NCI-H69 (cell line): Measurements from ENCODE around the gene HIP1.
"Not testable (repeated sequence)": the region's sequence is repeated elsewhere in the genome, so short reads cannot be mapped to it uniquely, and the experiment has no call there.

Experiments
- DNase-seq: peaks from one replicate; lab custom pipeline; 2025; lab: John Stamatoyannopoulos, UW

HIP1 gene

DNA sequence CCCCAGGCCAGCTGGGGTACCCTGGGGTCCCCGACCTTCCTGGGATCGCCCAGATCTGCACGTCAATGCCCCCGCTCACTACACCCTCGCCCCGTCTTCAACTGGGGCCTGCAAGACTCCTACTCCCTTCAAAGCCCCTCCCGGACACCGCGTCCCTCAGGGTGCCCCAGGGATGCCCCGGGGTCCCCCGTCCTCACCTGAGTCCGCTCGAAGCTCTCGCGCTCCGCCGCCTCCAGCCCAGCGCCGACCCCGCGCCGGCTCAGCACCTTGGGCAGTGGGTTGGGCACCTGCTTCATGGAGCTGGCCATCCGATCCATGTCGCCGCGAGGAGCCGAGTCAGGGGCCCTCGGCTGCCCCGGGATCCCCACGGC is at the start of gene HIP1:
Gene HIP1, minus strand, starts transcription at position 338 of the 371 bp plus-strand sequence. Its CDS starts 21 bp downstream, at position 317.
- DNase-seq: no peak

DNA sequence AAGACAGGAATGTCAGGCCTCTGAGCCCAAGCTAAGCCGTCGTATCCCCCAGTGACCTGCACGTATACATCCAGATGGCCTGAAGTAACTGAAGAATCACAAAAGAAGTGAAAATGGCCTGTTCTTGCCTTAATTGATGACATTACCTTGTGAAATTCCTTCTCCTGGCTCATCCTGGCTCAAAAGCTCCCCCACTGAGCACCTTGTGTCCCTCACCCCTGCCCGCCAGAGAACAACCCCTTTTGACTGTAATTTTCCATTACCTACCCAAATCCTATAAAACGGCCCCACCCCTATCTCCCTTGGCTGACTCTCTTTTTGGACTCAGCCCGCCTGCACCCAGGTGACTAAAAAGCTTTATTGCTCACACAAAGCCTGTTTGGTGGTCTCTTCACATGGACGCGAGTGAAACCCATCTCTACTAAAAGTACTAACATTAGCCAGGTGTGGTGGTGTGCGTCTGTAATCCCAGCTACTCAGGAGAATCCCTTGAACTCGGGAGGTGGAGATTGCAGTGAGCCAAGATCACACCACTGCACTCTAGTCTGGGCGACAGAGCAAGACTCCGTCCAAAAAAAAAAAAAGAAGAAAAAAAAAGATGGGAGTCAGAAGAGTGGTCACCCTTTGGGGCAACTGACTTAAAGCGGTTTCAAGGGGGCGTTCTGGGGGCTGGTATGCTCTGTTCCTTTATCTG is 49.6 kb upstream of the HIP1 start:
- DNase-seq: not testable (repeated sequence)

DNA sequence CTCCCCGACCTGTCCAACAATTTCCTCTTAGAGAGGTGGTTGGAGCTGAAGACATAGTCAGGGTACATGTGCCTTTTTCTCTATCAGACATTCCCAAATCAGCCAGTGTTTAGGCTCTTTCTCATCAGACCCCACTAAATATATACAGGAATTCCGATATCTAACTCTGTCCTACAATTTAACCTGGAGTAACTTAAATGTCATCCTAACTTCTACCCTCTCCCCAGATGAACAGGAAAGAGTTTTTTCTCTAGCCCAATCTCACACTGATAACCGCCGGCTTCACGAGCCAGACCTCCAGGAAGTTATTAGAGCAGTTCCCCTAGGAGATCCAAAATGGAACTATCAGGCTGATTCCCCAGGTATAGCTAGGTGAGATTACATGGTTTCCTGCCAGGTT is 44.3 kb upstream of the HIP1 start:
- DNase-seq: not testable (repeated sequence)

DNA sequence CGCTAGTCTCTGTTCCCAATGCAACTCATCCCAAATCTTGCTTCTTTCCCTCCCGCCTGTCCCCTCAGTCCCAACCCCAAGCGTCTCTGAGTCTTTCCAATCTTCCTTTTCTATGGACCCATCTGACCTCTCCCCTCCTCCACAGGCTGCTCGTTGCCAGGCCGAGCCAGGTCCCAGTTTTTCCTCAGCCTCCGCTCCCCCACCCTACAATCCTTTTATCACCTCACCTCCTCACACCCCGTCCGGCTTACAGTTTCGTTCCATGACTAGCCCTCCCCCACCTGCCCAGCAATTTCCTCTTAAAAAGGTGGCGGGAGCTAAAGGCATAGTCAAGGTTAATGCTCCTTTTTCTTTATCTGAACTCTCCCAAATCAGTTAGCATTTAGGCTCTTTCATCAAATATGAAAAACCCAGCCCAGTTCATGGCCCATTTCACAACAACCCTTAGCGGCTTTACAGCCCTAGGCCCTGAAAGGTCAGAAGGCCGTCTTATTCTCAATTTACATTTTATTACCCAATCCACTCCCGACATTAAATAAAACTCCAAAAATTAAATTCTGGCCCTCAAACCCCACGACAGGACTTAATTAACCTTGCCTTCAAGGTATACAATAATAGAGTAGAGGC is 42.0 kb upstream of the HIP1 start:
- not testable (repeated sequence) for DNase-seq

DNA sequence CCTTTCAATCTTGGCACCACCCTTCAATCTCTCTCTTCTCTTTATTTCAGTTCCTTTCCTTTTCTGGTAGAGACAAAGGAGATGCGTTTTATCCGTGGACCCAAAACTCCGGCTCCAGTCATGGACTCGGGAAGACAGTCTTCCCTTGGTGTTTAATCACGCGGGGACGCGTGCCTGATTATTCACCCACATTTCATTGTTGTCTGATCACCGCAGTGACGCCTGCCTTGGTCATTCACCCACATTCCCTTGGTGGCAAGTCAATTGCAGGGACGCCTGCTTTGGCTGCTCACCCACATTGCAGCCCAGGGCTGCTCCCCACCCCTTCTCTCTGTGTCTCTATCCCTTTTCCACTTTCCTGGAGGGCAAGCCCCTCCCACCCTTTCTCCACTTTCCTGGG is 40.8 kb upstream of the HIP1 start:
- DNase-seq: not testable (repeated sequence)

DNA sequence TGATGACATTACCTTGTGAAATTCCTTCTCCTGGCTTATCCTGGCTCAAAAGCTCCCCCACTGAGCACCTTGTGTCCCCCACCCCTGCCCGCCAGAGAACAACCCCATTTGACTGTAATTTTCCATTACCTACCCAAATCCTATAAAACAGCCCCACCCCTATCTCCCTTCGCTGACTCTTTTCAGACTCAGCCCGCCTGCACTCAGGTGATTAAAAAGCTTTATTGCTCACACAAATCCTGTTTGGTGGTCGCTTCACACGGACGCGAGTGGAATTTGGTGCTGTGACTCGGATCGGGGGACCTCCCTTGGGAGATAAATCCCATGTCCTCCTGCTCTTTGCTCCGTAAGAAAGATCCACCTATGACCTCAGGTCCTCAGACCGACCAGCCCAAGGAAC is 40.3 kb upstream of the HIP1 start:
- DNase-seq: not testable (repeated sequence)

DNA sequence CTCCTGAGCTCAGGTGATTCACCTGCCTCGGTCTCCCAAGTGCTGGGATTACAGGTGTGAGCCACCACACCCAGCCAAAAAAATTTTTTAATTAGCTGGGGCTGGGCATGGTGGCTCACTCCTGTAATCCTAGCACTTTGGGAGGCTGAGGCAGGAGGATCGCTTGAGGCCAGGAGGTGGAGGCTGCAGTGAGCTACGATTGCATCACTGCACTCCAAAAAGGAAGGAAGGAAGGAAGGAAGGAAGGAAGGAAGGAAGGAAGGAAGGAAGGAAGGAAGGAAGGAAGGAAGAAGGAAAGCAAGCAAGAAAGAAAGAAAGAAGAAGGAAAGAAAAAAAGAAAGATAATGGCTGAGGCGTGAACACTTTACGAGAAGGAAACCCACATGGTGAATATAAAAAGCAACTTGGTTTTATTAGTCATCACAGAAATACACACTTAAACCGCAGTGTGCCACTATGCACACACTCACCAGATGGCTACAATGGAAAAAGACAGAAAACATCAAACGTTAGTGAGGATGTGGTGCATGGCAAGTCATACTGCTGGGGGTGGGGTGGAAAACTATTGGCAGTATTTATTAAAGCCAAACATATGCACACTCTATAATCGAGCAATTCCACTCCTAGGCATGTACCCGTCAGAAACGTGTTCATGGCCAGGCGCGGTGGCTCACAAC is 37.7 kb upstream of the HIP1 start:
- no peak for DNase-seq

DNA sequence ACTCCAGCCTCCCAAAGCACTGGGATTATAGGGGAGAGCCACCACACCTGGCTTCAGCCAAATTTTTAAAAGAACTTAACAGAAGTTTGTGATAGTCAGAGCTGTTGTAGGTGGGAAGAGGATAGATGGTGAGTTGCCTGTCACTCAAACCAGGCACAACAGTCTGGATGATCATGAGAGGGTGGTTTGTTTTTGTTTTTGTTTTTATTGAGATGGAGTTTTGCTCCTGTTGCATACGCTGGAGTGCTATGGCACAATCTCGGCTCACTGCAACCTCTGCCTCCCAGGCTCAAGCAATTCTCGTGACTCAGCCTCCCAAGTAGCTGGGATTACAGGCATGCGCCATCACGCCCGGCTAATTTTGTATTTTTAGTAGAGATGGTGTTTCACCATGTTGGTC is 35.2 kb upstream of the HIP1 start:
- DNase-seq: not testable (repeated sequence)

DNA sequence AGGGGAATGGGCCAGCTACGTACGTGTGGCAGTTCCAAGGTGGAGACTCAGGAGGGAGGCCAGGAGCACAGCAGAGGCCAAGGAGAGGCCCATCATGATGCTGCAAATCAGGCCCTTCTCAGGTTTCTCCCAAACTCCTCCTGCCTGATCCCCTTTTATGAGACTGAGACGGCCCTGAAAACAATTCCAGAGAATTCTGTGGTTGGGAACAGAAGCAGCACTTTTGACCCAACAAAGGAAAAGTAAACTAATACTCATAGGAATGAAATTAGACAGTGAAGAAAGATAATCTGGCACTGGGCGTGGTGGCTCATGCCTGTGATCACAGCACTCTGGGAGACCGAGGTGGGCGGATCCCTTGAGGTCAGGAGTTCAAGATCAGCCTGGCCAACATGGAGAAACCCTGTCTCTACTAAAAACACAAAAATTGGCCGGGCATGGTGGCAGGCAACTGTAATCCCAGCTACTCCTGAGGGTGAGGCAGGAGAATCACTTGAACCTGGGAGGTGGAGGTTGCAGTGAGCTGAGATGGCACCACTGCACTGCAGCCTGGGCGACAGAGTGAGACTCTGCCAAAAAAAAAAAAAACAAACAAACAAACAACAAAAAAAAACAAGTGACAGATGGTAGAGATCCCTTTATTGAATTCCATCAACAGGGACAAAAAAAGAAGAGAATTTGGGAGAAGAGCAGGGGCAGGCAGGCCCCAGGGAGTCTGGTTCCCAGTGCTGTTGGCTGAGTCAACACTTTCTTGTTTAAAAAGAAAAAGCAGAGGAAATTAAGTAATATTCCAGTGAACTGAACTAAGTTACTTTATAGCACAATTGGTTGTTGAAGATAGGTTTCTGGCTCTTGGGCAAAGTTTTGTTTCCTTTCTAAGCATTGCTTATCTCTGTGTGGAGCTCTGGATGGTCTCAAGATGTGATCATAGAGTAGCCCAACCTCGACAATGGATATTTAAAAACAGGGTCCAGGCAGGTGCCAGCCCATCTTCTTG is 33.6 kb upstream of the HIP1 start, which contains the start of gene CCL26:
Gene CCL26, minus strand, starts transcription at position 131 of the 997 bp plus-strand sequence. Its CDS starts 35 bp downstream, at position 96.
- no peak for DNase-seq

DNA sequence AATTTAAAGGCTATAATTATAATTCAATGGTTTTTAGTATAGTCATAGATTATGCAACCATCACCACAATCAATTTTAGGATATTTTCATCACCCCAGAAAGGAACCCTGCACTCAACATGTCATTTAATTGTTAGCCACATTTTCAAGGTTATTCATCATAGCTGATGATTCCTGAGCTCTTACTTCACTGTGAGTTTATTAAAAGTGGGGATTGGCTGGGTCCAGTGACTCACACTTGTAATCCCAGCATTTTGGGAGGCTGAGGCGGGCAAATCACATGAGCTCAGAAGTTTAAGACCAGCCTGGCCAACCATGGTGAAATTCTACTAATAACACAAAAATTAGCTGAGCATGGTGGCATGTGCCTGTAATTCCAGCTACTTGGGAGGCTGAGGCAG is 32.5 kb upstream of the HIP1 start:
- no peak for DNase-seq

DNA sequence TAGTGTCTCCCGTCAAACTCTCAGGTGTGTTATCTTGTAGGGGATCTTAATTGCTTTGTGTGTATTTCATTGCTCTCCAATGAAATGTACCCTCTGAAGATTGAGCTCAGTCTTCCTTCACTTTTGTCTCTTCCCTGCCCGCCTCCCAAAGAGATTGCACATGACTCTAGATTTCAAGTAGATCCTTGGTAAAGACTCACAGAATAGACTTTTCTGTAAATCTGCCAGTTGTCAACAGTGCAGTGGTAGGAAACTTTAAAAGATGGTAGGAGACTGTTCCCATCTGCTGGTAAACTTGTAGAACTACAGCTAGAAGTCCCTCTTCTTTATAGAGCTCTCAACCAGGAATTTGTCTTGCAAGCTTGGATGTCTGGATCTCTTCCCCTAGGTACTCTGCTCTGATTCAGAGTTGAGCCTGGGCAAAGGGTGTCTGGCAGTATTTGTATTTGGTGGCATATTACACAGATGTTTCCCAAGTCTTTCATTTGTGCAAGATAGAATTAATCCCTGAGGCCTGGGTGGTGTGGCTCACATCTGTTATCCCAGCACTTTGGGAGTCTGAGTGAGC is 23.7 kb upstream of the HIP1 start:
- DNase-seq: peak; percentile 75

DNA sequence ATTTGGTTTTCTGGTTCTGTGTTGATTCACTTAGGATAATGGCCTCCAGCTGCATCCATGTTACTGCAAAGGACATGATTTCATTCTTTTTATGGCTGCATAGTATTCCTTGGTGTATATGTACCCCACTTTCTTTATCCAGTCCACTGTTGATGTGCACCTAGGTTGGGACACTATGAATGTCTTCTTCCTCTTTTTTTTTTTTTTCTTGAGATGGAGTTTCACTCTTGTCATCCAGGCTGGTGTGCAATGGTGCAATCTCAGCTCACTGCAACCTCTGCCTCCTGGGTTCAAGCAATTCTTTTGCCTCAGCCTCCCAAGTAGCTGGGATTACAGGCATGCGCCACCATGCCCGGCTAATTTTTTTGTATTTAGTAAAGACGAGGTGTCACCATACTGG is 23.1 kb upstream of the HIP1 start:
- DNase-seq: not testable (repeated sequence)

DNA sequence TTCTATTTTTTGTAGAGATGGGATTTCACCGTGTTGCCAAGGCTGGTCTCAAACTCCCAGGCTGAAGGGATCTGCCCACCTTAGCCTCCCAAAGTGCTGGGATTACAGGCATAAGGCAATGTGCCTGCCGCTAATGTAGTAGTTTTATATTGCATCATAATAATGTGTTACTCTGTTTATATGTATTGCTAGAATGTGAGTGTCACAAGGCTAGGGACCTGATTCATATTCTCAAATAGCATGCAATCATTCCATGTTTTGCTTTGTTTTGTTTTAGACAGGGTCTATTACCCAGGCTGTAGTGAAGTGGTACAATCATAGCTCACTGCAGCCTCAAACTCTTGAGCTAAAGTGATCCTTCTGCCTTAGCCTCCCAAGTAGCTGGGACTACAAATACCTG is 19.8 kb upstream of the HIP1 start:
- DNase-seq: no peak

DNA sequence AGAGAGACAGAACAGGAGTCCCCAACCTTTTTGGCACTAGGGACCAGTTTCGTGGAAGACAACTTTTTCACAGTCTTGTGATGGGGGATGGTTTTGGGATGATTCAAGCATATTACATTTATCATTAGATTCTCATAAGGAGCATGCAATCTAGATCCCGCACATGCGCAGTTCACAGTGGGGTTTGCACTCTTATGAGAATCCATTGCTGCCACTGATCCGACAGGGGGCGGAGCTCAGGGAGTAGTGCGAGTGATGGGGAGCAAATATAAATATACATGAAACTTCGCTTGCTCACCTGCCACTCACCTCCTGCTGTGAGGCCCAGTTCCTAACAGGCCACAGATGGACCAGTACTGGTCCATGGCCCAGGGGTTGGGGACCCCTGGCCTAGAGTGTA is 19.1 kb upstream of the HIP1 start:
- no peak for DNase-seq

DNA sequence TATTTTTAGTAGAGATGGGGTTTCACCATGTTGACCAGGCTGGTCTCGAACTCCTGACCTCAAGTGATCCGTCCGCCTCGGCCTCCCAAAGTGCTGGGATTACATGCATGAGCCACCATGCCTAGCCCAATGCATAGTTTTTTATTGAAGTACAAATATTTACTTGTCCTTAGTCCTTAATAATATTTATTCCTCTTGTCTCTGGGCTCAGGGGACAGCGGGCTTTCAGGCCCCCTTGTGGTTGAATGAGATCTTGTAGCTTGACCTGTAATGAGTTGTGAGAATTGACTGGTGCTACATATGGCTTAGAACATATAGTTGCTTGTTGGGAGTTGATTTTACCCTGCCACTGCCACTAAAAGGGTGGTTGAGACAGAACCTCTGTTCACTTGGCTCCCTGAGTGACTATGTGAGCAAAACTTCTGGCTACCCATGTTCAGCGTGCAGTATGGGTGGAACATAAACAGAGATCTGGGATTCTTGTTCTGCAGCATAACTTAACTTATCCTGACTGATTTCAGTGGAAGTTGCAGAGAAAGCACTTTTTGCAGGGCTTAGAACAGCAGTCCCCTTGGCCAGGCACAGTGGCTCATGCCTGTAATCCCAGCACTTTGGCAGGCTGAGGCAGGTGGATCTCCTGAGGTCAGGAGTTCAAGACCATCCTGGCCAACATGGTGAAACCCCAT is 18.4 kb upstream of the HIP1 start:
- DNase-seq: peak; percentile 67

DNA sequence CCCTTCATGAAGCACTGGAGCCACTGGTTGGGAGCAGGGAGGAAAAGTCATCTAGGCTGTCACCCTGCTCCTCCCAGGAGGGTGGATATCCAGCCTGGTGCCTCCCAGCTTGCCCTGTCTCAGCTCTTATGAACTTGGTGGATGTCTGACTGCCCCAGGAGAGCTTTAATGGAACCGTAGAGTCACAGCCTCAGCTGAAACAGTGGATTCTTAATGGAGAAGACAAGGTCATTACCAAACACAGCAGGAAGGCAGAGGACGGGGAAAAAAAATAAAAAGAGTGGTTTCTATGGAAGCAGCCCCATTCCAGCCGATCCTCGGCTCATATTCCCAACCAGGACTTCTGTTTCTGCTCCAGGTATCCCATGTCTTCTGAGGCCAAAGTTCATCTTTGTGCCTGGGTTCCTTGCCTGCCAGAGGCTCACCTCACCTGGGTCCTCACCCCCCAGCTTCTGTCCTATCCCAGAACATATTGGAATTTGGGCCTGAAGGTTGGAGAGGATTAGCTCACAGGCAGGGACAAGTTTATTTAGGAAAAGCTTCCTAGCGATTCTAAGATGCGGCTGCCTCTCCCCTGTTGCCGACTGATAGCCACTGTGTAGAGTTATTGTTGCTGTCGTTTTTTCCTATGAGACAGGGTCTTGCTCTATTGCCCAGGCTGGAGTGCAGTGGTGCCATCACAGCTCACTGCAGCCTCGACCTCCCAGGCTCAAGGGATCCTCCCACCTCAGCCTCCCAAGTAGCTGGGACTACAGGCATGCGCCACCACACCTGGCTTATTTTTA is 17.7 kb upstream of the HIP1 start:
- peak; percentile 35 for DNase-seq

DNA sequence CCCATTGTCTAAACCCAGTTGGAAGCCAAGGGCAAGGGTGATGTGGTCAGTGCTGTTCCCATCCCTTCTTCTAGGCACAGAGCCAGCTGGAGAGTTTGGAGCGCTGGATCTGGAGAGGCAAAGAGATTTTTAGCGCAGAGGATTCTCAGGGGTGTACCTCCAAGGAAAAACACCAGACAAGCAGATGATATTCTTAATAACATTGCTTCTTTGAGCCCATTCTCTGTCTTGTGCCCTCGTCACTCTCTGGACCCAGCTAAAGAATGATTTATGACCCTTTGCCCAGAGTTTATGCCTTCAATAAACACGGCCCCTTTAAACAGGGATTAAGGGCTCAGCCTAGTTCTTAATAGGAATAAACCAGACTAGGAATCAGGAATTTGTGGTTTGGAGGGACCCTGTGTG is 4.7 kb upstream of the HIP1 start:
- peak; percentile 18 for DNase-seq

DNA sequence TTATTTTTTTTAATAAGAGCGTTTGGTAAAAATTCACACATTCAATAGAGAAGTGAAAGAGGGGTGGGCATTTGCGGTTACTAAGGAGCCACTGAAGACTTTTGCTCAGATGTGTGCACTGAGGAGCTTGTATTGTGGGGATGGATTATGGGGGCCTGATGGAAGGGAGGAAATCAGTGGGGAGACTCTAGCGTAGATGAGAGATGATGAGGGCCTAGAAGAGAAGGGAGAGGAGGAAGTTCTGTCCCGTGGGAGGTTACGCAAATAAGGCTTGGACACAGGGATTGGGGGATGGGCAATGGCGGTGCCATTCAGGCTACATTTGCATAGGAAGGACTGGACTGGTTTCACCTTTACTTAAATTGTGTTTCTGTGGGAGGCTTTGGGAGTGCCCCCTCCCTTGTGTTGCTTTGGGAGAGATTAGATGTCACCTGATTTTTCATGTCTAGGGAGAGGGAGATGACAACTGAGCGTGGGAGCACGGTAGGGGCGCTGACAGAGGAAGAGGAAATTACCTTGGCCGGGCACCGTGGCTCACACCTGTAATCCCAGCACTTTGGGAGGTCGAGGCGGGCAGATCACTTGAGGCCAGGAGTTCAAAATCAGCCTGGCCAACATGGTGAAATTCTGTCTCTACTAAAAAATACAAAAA is 2.2 kb upstream of the HIP1 start:
- peak; percentile 86 for DNase-seq

DNA sequence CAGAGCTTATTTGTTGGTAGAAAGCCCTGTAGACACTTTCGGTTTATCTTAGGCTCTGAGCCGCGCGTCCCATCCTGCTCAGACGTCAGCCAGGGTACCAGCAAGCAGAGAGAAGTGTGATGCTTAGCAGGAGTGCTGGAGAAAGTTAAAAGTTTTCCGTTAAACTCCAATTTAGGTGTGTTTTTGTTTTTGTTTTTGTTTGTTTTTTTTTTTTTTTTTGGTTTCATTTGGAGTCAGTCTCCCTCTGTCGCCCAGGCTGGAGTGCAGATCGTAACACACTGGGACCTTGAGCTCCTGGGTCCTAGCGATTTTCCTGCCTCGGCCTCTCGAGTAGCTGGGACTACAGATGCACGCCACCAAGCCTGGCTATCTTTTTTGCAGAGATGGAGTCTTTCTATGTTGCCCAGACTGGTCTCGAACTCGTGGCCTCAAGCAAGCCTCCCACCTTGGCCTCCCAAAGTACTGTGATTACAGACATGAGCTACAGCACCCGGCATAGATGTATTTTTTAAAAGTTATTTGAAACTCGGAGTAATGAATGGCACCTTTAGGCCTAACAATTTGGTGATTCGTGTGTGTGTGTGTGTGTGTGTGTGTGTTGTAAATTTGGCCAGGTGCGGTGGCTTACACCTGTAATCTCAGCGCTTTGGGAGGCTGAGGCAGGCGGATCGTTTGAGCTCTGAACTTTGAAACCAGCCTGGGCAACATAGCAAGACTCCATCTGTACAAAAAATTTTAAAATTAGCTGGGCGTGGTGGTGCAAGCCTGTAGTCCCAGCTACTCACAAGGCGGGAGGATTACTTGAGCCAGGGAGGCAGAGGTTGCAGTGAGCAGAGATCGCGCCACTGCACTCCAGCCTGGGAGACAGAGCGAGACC is 1.3 kb upstream of the HIP1 start:
- peak; percentile 43 for DNase-seq
